Right ventricle myocardium inferior (tissue), 1 donor: ENCODE measurements around the gene MTNR1A. TPM values are rescaled to one million over a fixed set of nuclear protein-coding genes. Genes with fewer than 3 reads are reported as not detected.

Experiments
- ATAC-seq: fragments of 200-7000 bp; cut with Tn5 transposase; one replicate; pipeline ENCODE4 v1.9.1; 2020; ENCODE audit warnings: mild to moderate bottlenecking, moderate library complexity
- DNase-seq: peaks from one replicate; pipeline ENCODE4 v3.0.0; 2021; ENCODE audit errors: missing footprints
- intact Hi-C: fragments of 100-400 bp; cut with DNase I; formaldehyde crosslinking; loops from one replicate; pipeline ENCODE4 v1.11.0; 2022
- total RNA-seq: library from RNA; stranded (reverse); fragmentation: NEBNext Ultra II Directional; extraction: Animal tissue kit (Norgen Biotek cat#: 25700); gene quantifications from one replicate; pipeline ENCODE4 v1.2.1, GENCODE V29; 2021
- donor health status: DM: no; HTN: yes; CAD: no; lungs with severe emphysema.

MTNR1A gene
- total RNA-seq, 1 donor from 2014 or later: not detected

DNA sequence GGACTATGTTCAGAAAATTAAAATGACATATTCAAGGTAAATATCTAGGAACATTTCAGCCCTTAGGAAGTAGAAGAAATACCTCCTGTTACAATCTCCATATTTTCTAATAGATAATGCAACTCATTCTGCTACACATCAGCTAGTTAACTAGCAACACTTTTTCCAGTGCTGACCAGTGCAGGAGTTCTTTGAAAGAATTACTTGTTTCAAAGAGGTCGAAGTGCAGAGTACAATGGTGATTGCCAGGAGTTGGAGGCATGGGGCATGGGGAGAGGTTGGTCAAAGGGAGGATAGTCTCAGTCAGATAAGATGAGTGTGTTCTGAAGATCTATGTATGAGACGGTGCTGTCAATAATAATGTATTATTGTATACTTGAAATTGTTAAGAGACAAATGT is 53.1 kb downstream of the MTNR1A start:
- DNase-seq (no peak), ATAC-seq (no peak)
- intact Hi-C loops: no loop called here

DNA sequence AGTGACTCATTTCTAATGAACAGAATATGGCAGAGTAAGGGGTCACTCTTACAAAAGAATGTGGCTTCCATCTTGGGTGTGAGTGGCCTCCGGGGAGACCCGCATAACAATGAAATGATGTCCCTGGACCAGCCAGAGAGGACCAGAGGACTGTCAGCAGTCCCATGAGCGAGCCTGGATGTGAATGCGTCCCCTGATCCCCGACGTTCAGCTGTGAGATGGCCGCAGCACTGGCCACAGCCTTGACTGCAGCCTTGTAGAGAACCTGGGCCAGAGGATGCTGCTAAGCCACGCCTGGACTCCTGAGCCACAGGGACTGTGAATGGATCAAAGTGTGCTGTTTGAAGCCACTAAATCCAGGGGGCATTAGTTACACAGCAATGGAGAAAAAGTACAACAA is 53.8 kb downstream of the MTNR1A start:
- DNase-seq (no peak), ATAC-seq (no peak)
- intact Hi-C loops: no loop called here

GRCh38 chr4:186500721-186501304 is 54.6 kb downstream of the MTNR1A start:
- no peak for DNase-seq
- intact Hi-C loops: no loop called here
- no peak for ATAC-seq

DNA sequence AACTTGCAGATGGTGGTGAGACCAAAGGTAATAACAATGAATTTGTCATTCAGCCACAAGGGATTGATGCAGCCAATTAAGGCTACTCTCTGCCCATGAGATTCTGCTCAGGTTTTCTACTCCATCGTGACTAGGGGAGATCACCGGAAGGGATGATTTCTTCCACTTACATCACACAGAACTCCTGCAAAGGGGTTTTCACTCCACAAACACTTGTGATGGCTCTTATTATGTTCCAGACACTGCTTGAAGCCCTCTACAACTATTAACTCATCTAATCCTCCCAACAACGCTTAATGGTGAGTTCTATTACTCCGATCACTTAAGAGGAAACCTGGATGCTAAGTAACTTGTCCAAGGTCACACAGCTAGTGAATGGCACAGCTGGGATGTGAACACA is 55.9 kb downstream of the MTNR1A start:
- intact Hi-C loops: no loop called here
- DNase-seq (no peak), ATAC-seq (no peak)

DNA sequence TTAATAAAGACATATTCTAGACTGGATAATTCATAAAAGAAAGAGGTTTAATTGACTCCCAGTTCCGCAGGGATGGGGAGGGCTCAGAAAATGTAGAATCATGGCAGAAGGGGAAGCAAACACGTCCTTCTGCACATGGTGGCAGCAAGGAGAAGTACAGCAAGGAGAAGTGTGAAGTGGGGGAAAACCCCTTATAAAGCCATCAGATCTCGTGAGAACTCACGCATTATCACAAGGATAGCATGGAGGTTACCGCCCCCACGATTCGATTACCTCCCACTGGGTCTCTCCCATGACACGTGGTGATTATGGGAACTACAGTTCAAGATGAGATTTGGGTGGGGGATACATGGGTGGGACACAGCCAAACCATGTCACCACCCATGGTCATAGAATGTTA is 58.3 kb downstream of the MTNR1A start:
- ATAC-seq: no peak
- DNase-seq: no peak
- intact Hi-C loops: no loop called here

DNA sequence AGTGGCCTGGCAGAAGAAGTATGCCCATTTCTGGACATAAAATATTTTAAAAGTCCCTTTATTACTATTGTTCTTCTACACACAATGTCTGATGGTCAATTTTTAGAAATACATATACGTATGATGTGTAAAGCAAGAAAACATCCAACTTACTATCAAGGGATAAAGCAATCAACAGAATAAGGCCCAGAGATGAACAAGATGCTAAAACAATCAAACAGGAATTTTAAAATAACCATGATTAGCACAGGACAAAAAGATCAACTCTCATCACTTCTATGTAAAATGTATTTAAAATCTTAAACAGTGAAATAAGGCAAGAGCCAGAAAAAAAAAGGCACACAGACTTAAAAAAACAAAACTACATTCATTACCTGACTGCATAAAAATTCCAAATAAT is 60.9 kb downstream of the MTNR1A start:
- intact Hi-C loops: no loop called here
- ATAC-seq (no peak), DNase-seq (no peak)

GRCh38 chr4:186487726-186488125 is 67.6 kb downstream of the MTNR1A start:
- intact Hi-C loops: no loop called here
- ATAC-seq (no peak), DNase-seq (no peak)

DNA sequence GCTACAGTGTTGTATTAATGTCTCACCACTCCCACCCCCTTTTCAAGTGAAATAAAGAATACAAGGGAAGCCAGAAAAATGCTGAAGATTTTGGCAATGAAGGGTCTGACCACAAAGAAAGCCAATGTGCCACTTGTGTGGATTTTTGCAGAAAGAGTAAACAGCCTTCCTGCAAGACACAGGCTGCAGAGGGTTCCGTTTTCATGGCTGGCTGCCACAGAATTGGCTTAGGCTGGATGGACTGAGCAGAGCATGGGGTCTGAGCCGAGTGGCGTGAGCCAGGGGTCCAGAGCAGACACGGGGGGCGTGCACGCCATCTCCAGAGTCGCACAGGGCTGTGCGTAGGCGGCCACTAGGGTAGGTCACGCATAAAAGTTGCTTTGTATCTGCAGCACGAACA is 69.2 kb downstream of the MTNR1A start:
- DNase-seq (no peak), ATAC-seq (no peak)
- intact Hi-C loops: no loop called here

DNA sequence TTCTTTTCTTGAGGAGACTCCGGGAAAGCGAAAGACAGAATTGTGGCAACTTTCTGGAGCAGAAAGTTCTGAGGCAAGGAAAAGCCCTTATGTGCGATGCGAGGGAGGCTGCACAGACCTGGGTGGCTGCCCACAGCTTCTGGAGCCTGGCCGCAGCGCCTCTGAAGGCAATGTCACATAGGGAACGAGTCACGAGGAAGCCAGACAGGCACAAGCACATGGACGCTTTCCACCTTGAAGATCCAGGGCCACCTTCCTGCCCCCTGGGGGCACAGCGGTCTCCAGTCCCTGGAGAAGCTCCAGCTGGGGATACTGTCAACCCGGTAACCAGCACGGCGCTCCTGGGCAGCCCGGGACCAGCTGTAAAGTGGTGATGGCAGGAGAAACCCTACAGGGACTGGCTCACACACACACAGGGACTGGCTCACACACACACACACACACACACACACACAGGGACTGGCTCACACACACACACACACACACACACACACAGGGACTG is 69.8 kb downstream of the MTNR1A start:
- no peak for ATAC-seq
- no peak for DNase-seq
- intact Hi-C loops: no loop called here

DNA sequence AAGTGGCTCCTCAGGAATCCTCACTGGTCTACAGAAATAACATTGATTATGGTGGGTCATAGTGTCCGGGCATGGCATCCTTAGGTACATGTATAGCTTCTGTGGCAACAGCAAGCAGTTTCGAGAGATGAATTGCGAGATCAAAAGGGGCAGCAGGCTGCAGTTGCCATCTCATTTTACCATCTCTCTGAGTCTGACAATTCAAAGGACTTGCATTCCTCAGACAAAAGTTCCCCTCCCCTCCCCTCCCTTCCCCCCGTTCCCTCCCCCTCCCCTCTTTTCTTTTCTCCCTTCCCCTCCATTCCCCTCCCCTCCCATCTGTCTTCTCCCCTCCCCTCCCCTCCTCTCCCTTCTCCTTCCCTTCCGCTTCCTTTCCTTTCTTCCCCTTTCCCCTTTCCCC is 70.2 kb downstream of the MTNR1A start:
- intact Hi-C loops: no loop called here
- DNase-seq: no peak
- ATAC-seq: no peak

DNA sequence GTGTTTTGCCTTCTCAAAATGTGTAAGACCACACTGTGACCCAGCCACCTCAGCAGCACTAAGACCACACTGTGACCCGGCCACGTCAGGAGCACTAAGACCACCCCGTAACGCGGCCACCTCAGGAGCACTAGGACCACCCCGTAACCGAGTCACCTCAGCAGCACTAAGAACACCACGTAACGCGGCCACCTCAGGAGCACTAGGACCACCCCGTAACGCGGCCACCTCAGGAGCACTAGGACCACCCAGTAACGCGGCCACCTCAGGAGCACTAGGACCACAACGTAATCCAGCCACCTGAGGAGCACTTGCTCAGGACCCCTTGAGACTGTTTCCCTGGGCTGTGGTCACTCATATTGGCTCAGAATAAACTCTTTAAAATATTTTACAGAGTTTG is 71.7 kb downstream of the MTNR1A start:
- ATAC-seq (no peak), DNase-seq (no peak)
- intact Hi-C loops: no loop called here

Other genes with a start within 250 kb of the MTNR1A start
- 55.2 TPM for gene FAT1, start 168.3 kb upstream of the MTNR1A start, total RNA-seq